ENCODE results near the gene DCPS.
A peak's percentile ranks its signal among the peaks of the same experiment; 100 is the strongest.
"Not testable (repeated sequence)": the region's sequence is repeated elsewhere in the genome, so short reads cannot be mapped to it uniquely, and the experiment has no call there.

DCPS gene

GRCh38 chr11:126303623-126304456 lies at the start of gene DCPS:
DCPS (plus strand) TSS chr11:126304060; CDS start chr11:126304081, 21 bp downstream.
- peak; percentile 90 to 93 for DNase-seq

- no peak for DNase-seq
Observed at GRCh38 chr11:126254819-126255218, 49.0 kb upstream of the DCPS start.

DNA sequence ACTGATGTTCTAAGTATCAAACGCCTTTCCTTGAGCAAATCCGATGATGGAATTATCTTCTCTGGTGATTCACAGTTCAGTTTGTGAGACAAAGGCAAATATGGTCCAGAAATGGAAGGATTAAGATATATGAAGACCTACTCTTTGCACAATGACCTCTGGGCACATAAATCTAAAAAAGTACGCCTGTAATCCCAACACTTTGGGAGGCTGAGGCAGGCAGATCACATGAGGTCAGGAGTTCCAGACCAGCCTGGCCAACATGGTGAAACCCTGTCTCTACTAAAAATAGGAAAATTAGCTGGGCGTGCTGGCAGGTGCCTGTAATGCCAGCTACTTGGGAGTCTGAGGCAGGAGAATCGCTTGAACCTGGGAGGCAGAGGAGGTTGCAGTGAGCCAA lies 48.4 kb upstream of the DCPS start:
- DNase-seq: not testable (repeated sequence)

DNA sequence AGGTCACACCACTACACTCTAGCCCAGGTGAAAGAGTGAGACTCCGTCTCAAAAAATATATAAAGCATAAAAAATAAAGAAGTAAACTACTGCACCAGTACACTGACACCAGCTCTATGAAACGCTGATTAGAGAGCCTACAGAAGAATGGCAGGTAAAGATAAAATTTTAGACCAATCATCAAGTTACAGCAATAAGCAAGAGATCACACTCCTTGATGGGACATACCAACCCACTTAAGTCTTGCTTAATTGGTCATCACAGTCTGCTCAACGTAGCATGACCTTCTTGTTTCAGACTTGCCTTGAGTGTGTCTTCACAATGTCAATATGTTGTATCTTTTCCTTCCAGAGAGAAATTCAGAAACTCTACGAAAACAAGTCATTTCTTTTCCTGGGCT lies 47.6 kb upstream of the DCPS start:
- no peak for DNase-seq

DNA sequence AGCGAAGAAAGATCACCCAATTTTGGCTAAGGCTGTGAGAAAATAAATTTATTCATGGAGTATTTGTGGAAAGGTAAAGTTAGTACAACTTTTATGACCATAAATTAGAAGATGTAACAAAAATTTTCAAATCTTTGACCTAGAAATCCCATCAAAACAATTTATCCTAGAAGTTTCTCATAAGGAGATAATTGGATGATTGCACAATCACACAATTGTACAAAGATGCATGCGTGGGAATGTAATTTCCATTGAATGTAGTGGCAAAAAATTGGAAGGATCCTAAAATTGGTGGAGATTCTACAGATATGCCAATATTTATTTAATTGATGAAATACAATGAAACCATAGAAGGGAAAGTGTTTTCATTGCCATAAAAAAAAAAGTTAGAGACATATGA lies 46.7 kb upstream of the DCPS start:
- DNase-seq: no peak

DNA sequence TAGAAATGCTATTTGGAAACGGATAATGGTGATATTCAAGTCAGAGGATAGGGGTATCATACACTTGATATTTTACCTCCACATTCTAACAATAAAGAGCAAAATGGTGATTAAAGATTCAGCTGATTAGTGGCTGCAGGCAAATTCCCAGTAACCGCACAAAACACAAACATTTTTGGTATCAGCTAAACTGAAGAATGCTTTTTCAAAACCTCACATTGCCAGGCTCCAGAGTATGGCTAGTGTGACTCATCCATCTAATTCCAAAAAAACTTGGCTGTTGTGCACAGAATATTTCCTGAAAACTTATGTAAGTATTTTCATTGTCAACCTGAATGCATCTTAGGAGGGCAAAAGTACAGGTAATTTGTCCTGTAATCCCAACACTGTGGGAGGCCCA lies 46.1 kb upstream of the DCPS start:
- DNase-seq: no peak

DNA sequence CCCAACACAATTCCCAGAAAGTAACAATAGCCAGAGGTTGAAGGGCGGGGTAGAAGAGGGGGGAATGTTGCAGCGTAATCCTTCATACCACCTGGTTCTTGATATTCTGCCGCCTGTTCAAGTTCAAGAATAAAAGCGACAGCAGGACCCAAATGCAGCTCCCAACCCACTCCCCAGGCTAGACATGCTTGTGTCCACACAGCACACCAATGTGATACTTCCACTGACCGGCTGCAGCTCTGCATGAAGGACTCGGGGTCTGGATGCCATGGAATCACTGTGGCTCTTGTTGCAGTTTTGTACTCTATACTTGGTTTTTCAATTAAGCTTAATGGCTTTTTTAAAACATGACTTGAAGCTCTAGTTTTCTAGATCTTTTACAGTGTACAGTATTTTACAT lies 41.6 kb upstream of the DCPS start:
- no peak for DNase-seq

DNA sequence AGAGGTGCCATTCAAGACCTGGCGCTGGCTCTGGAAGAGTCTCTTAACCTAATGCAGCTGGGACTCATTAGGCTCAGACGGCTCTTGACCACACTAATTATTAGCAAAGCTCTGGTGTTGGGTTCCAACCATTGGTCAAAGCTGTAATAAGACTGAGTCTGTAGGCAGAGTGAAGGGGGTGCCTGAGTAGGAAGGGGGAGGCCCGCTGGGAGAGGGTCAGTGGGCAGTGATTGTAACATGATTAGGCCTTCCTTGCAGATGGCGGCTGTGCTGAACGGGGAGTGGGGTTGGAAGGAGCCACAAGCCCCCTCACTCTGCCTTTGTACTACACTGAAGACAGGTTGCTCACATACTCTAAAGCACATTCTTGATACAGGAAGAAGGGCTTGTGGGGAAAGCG lies 40.4 kb upstream of the DCPS start:
- DNase-seq: no peak

GRCh38 chr11:126265811-126266210 lies 38.0 kb upstream of the DCPS start:
- no peak for DNase-seq

GRCh38 chr11:126267650-126268049 lies 36.2 kb upstream of the DCPS start:
- DNase-seq: no peak

DNA sequence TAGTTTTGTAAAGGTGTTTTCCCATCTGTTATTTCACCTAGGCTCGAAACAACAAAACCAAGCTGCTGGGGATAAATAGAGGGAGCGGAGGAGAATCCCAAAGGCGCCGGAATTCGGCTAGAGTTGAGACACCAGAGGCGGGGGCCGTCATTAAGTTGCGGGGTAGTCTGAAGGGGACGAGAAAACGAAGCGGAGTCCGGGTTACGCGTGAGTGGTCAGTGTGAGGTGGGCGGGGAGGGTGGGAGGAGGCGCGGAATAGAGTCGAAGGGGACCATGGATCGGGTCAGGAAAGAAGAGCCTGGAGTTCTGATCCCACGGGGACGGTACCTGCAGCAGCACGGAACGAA lies 35.5 kb upstream of the DCPS start:
- DNase-seq: no peak

DNA sequence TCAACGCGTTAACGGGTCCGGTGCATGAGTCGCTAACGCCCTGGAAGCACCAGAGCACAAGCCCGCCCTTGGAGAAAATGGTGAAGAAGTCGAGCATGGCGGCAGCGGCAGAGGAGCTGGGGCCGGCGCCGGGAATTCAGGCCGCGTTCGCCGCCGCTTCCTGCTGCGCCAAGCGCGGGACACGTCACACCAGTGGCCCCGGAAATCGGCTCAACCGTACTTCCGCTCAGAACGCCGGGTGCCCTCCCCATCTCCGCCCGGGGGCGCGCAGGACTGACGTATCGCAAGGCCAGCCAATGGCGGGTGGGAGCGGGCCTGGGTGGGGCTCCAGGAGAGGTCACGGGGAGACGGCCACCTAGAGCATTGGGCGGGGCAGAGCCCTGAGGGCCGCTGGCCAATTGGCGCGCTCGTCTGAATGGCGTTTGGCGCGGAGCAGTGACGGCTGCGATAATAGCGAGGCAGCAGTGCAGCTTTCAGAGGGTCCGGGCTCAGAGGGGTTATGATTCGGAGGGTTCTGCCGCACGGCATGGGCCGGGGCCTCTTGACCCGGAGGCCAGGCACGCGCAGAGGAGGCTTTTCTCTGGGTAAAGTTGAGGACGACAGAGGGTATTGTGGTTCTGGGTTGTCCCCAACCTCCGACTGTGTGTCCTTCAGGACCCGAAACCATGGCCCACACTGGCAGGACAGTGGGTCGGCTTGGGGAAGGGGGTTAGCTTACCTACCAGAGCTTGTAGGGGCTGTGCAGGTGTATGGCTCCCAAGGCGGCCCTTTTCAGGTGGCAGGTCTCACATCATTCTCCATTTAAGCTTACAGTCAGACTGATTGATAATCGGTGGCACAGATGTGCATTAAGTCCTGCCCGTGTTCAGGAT lies 34.9 kb upstream of the DCPS start, which contains the start of the genes FOXRED1 and SRPRA:
Gene FOXRED1, plus strand, starts transcription at position 447 of the 872 bp plus-strand sequence. Its CDS starts 53 bp downstream, at position 500.
Gene SRPRA, minus strand, starts transcription at position 188 of the 872 bp plus-strand sequence. Its CDS starts 91 bp downstream, at position 97.
- peak; percentile 100 for DNase-seq

DNA sequence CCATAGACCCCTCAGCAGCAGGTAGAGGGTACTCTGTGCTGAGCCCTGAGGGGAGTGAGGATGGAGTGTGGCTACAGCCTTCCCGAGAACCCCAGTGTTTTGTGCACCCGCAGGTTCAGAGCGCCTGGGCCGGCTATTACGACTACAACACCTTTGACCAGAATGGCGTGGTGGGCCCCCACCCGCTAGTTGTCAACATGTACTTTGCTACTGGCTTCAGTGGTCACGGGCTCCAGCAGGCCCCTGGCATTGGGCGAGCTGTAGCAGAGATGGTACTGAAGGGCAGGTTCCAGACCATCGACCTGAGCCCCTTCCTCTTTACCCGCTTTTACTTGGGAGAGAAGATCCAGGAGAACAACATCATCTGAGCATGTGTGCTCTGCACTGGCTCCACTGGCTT lies 26.5 kb upstream of the DCPS start:
- no peak for DNase-seq

- DNase-seq: no peak
Observed at GRCh38 chr11:126277780-126278179, 26.1 kb upstream of the DCPS start.

DNA sequence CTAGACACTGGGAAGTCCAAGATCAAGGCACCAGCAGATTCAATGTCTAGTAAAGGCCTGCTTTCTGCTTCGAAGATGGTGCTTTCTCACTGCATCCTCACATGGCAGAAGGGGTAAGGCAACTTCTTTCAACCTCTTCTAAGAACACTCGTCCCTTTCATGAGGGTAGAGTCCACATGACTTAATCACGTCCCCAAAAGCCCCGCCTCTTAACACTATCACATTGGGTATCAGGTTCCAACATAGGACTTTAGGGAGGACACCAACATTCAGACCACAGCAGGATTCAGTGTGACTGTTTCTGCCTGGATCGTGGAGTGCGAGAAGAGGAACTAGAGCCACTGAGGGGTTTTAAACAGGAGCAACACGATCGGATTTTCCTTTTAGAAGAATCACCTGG lies 24.7 kb upstream of the DCPS start:
- DNase-seq: no peak

- no peak for DNase-seq
Observed at GRCh38 chr11:126280595-126280994, 23.3 kb upstream of the DCPS start.

GRCh38 chr11:126281245-126281644 lies 22.6 kb upstream of the DCPS start:
- no peak for DNase-seq

DNA sequence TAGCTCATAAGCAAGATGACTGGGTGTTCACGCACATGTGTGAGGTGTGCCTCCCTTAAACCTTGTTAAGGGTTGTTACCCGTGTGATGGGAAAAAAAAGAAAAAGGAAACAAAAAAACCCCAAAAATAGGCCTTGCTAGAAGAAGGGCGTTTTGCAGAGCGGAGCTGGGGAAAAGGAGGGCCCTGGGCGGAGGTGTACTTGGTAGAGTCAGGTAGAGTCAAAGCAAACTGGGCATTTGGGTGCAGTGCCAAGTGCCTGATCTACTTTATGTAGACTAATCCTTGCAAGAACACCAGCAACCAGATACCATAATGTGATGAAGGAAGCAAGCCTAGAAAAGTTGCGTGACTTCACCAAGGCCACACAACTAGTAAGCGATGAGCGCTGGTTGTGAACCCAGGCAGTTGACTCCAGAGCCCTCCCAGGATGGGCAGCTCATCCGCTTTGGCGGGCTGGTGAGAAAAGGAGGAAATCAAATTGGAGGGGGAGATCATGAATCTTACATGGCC lies 22.1 kb upstream of the DCPS start:
- DNase-seq: no peak

DNA sequence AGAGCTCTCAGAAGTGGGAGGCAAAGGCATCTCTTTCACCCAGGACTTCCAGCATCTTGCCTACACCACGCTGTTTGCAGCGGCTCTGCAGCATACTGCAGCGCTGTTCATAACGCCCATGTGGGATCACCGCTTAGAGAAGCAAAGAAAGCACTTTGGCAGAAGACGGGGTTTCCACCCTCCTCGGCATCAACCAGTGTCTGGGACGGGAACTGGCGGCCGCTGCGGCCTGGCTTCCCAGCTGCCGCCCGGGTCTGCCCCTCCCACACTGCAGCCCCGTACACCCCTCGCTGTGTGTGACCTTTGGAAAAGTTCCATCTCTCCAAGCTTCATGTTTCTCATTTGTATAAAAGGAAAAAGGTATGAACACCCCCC lies 21.5 kb upstream of the DCPS start:
- DNase-seq: peak; percentile 28 to 46

GRCh38 chr11:126282736-126283591 lies 20.9 kb upstream of the DCPS start, which contains the start of gene TIRAP:
TIRAP (plus strand) TSS chr11:126283093; CDS start chr11:126290895, 7,802 bp downstream.
- DNase-seq: peak; percentile 59 to 75

GRCh38 chr11:126284829-126285228 lies 19.0 kb upstream of the DCPS start:
- DNase-seq: peak; percentile 19 to 53

GRCh38 chr11:126288237-126288636 lies 15.6 kb upstream of the DCPS start:
- no peak for DNase-seq

GRCh38 chr11:126290887-126291286 lies 13.0 kb upstream of the DCPS start:
- DNase-seq: no peak

All from NCI-H2081 (cell line).